Loucy (cell line): ENCODE data around the gene TRIM47.

ENCODE experiments used
- H2AFZ ChIP-seq: fragments of 200-600 bp; sonication (generic); 2 replicates; pipeline ENCODE4 v1.6.0; 2016; ENCODE audit warnings: antibody characterized with exemption, mild to moderate bottlenecking, low read length, moderate library complexity
- H3F3A ChIP-seq: fragments of 200-600 bp; 2 replicates; pipeline ENCODE4 v1.6.0; 2016; ENCODE audit warnings: antibody characterized with exemption, low read depth, mild to moderate bottlenecking
- H3K27me3 ChIP-seq: fragments of 200-600 bp; sonication (generic); 2 replicates; pipeline ENCODE4 v1.6.1; 2014; ENCODE audit warnings: low read length, mild to moderate bottlenecking; ENCODE audit not compliant: insufficient read depth, poor library complexity, severe bottlenecking
- H3K36me3 ChIP-seq: fragments of 200-600 bp; sonication (generic); 2 replicates; pipeline ENCODE4 v1.6.1; 2016; ENCODE audit warnings: low read length; ENCODE audit not compliant: insufficient read depth
- H3K4me1 ChIP-seq: fragments of 200-600 bp; sonication (generic); 2 replicates; pipeline ENCODE4 v1.5.1; 2014; ENCODE audit warnings: low read length, mild to moderate bottlenecking; ENCODE audit not compliant: insufficient read depth, poor library complexity, severe bottlenecking
- H3K4me2 ChIP-seq: fragments of 200-600 bp; sonication (generic); 2 replicates; pipeline ENCODE4 v1.6.0; 2014; ENCODE audit warnings: antibody characterized with exemption, low read length, low read depth, mild to moderate bottlenecking; ENCODE audit not compliant: poor library complexity, severe bottlenecking
- H3K4me3 ChIP-seq: fragments of 200-600 bp; sonication (generic); 2 replicates; pipeline ENCODE4 v1.5.1; 2014; ENCODE audit warnings: low read length, mild to moderate bottlenecking, mixed read lengths; ENCODE audit not compliant: poor library complexity, severe bottlenecking
- H3K79me2 ChIP-seq: fragments of 200-600 bp; sonication (generic); 2 replicates; pipeline ENCODE4 v1.6.1; 2014; ENCODE audit warnings: low read length; ENCODE audit not compliant: insufficient read depth
- H3K9ac ChIP-seq: fragments of 200-600 bp; sonication (generic); 2 replicates; pipeline ENCODE4 v1.6.0; 2014; ENCODE audit warnings: mild to moderate bottlenecking, low read depth, low read length, moderate library complexity; ENCODE audit not compliant: poor library complexity, severe bottlenecking
- H3K9me2 ChIP-seq: fragments of 200-600 bp; sonication (generic); replicated peaks from 2 replicates; pipeline ENCODE4 v1.6.1; 2016; ENCODE audit warnings: low read depth, low read length, mixed read lengths
- H3K9me3 ChIP-seq: fragments of 200-600 bp; sonication (generic); 2 replicates; pipeline ENCODE4 v1.6.1; 2014; ENCODE audit warnings: mild to moderate bottlenecking, antibody characterized with exemption, low read length, low read depth; ENCODE audit not compliant: insufficient read depth
- H4K20me1 ChIP-seq: fragments of 200-600 bp; sonication (generic); 2 replicates; pipeline ENCODE4 v1.6.0; 2014; ENCODE audit warnings: antibody characterized with exemption, low read length, mild to moderate bottlenecking; ENCODE audit not compliant: insufficient read depth, poor library complexity, severe bottlenecking
- CTCF ChIP-seq: fragments of 200-600 bp; sonication (generic); conservative IDR thresholded peaks from 2 replicates; pipeline ENCODE4 v1.5.1; 2014; ENCODE audit warnings: mild to moderate bottlenecking, antibody characterized with exemption, low read length
- EZH2phosphoT487 ChIP-seq: fragments of 200-600 bp; IDR thresholded peaks from 2 replicates; pipeline ENCODE4 v1.6.1; 2018; ENCODE audit warnings: antibody characterized with exemption, mild to moderate bottlenecking, moderate library complexity, borderline replicate concordance

The TRIM47 gene

GRCh38 chr17:75875182-75875939 is 3.0 kb downstream of the TRIM47 start:
- TF ChIP-seq CTCF, result no peak
- TF ChIP-seq EZH2phosphoT487, result no peak
- H3K4me2 ChIP-seq, result peak overlapping the region; percentile 94

GRCh38 chr17:75874323-75875181 is 3.8 kb downstream of the TRIM47 start:
- H3K9me2 ChIP-seq, result no peaks in the 10 kb centered on the region
- no peaks in the 10 kb centered on the region for H3K9me3 ChIP-seq
- H3K4me2 ChIP-seq, result peak overlapping the region; percentile 94
- H3K79me2 ChIP-seq, result peaks cover 16% of the 10 kb centered on the region
- peak overlapping the region; percentile 82 for H3K4me3 ChIP-seq
- peak overlapping the region; percentile 92 for H3K9ac ChIP-seq
- no peaks in the 10 kb centered on the region for H4K20me1 ChIP-seq
- H3K36me3 ChIP-seq, result no peaks in the 10 kb centered on the region
- TF ChIP-seq CTCF, result no peak
- no peak for TF ChIP-seq EZH2phosphoT487
- no peaks in the 10 kb centered on the region for H3F3A ChIP-seq
- H3K4me1 ChIP-seq, result peaks cover 33% of the 10 kb centered on the region
- H3K27me3 ChIP-seq, result no peaks in the 10 kb centered on the region
- no peak overlapping the region for H2AFZ ChIP-seq

More at GRCh38 chr17:75875182-75875939, 3.0 kb downstream of the TRIM47 start:
- Histone ChIP-seq H3K4me3 (peak overlapping the region; percentile 82), H3K9me3 (no peaks in the 10 kb centered on the region), H3K9me2 (no peaks in the 10 kb centered on the region), H3K4me1 (peaks cover 33% of the 10 kb centered on the region), H3K36me3 (no peaks in the 10 kb centered on the region), H3F3A (no peaks in the 10 kb centered on the region), H2AFZ (peak overlapping the region; percentile 74), H3K79me2 (peaks cover 16% of the 10 kb centered on the region), H3K9ac (peak overlapping the region; percentile 92), H3K27me3 (no peaks in the 10 kb centered on the region), H4K20me1 (no peaks in the 10 kb centered on the region)

GRCh38 chr17:75873587-75874322 is 4.6 kb downstream of the TRIM47 start:
- Histone ChIP-seq H3K79me2 (peaks cover 16% of the 10 kb centered on the region), H2AFZ (no peak overlapping the region), H3K9me3 (no peaks in the 10 kb centered on the region), H3K27me3 (no peaks in the 10 kb centered on the region), H3K4me3 (no peak overlapping the region), H3F3A (no peaks in the 10 kb centered on the region), H3K9me2 (no peaks in the 10 kb centered on the region), H3K36me3 (no peaks in the 10 kb centered on the region), H3K4me1 (peaks cover 33% of the 10 kb centered on the region), H3K4me2 (no peak overlapping the region), H4K20me1 (no peaks in the 10 kb centered on the region), H3K9ac (no peak overlapping the region)
- TF ChIP-seq CTCF (no peak), EZH2phosphoT487 (no peak)
